ENCODE results near the gene PI4K2A.

PI4K2A gene

GRCh38 chr10:97714401-97715258 is 74.2 kb downstream of the PI4K2A start (continued):
- TF ChIP-seq ZNF114 (tag by site-specific recombination; IDR thresholded peaks at IDR 0.05) (no peak), ZNF366 (tag by site-specific recombination; conservative IDR thresholded peaks at IDR 0.05) (no peak), KLF1 (tag by site-specific recombination; IDR thresholded peaks at IDR 0.05) (peak; percentile 98), ZNF394 (tag by site-specific recombination; IDR thresholded peaks at IDR 0.05; ENCODE audit: borderline replicate concordance) (peak; percentile 51; the same call in 1 of the 2 replicates), ZFP37 (tag by site-specific recombination; IDR thresholded peaks at IDR 0.05) (peak; percentile 63), SP3 (tag by site-specific recombination; IDR thresholded peaks at IDR 0.05) (peak; percentile 60), ZNF266 (tag by site-specific recombination; IDR thresholded peaks at IDR 0.05; ENCODE audit: low read depth) (no peak), KLF7 (tag by site-specific recombination; IDR thresholded peaks at IDR 0.05; ENCODE audit: borderline replicate concordance) (0 out of 2 replicates have a peak, but pooled peaks have one; percentile 9), ZFHX2 (tag by site-specific recombination; conservative IDR thresholded peaks at IDR 0.05) (peak; percentile 76), ZBTB20 (tag by site-specific recombination; IDR thresholded peaks at IDR 0.05) (peak; percentile 95), ZNF423 (tag by site-specific recombination; IDR thresholded peaks at IDR 0.05) (peak; percentile 45), INSM2 (tag by site-specific recombination; IDR thresholded peaks at IDR 0.05) (peak; percentile 39; the same call in 1 of the 2 replicates), ZNF280C (tag by site-specific recombination; IDR thresholded peaks at IDR 0.05) (no peak), ZFP41 (tag by site-specific recombination; IDR thresholded peaks at IDR 0.05; ENCODE audit: borderline replicate concordance) (no peak), WT1 (tag by site-specific recombination; IDR thresholded peaks at IDR 0.05) (no peak), ZNF140 (tag by site-specific recombination; IDR thresholded peaks at IDR 0.05) (no peak), ZNF768 (tag by site-specific recombination; IDR thresholded peaks at IDR 0.05) (no peak), ZNF837 (tag by site-specific recombination; IDR thresholded peaks at IDR 0.05) (no peak), OSR2 (tag by site-specific recombination; IDR thresholded peaks at IDR 0.05) (no peak), PRDM1 (tag by site-specific recombination; IDR thresholded peaks at IDR 0.05) (no peak), REST (tag by site-specific recombination; IDR thresholded peaks at IDR 0.05) (peak; percentile 11; the same call in 1 of the 2 replicates), ZNF19 (tag by site-specific recombination; IDR thresholded peaks at IDR 0.05; ENCODE audit: low read depth) (no peak), SP7 (tag by site-specific recombination; IDR thresholded peaks at IDR 0.05) (peak; percentile 31; the same call in 1 of the 2 replicates), ZNF138 (tag by site-specific recombination; IDR thresholded peaks at IDR 0.05; ENCODE audit: borderline replicate concordance) (no peak), PRDM2 (tag by site-specific recombination; IDR thresholded peaks at IDR 0.05; ENCODE audit: borderline replicate concordance) (no peak), ZNF501 (tag by site-specific recombination; IDR thresholded peaks at IDR 0.05) (peak; percentile 66), MYNN (tag by site-specific recombination; IDR thresholded peaks at IDR 0.05; ENCODE audit: borderline replicate concordance) (no peak)
